SHP77 treated with DMSO at 0.1 percent for 48 hours (cell line): Measurements from ENCODE around the gene MLN.
A peak's percentile ranks its signal among the peaks of the same experiment; 100 is the strongest.

ENCODE experiments used
- DNase-seq: peaks from one replicate; lab custom pipeline; 2025; lab: John Stamatoyannopoulos, UW

The MLN gene

DNA sequence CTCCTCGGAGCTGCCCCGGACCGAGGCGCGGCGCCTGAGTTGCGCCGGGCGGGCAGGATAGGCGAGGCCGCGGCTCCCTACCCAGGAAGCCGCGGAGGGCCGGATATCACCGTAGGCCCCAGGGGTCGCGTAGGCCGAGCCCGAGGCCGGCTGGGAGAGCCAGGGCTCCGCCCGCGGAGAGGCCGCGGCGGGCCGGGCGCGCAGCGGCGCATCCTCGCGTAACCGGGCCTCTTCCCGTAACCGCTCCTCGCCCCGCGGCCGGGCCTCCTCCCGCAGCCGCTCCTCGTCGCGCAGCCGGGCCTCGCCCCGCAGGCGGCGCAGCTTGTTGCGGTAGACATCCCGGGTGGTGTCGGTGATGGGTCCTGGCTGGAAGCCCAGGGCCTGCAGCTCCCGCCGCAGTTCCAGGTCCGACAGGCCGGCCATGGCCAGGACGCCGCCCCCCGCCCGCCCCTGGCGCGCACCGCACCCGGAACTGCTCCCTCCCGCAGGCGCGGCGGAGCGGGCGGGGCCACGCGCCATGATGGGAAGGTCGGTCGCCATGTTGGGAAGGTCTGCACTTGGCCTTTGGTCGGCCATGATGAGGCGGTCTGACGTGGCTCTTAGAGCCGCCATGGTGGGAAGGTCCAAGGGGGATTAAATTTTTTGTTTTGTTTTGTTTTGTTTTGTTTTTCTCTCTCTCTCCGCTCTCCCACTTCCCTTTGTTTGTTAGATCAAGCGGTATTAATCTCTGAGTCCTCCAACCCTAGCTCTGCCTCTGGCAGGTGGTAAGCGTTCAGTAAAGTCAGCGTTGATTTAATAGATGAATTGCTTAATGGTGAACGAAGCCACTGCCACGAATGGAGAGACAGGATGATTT lies 14.9 kb downstream of the MLN start, which contains the start of gene LEMD2:
Gene LEMD2 (minus strand): TSS at position 437 of the 856 bp plus-strand sequence. CDS start 14 bp downstream, at position 423.
- peak; percentile 66 for DNase-seq

DNA sequence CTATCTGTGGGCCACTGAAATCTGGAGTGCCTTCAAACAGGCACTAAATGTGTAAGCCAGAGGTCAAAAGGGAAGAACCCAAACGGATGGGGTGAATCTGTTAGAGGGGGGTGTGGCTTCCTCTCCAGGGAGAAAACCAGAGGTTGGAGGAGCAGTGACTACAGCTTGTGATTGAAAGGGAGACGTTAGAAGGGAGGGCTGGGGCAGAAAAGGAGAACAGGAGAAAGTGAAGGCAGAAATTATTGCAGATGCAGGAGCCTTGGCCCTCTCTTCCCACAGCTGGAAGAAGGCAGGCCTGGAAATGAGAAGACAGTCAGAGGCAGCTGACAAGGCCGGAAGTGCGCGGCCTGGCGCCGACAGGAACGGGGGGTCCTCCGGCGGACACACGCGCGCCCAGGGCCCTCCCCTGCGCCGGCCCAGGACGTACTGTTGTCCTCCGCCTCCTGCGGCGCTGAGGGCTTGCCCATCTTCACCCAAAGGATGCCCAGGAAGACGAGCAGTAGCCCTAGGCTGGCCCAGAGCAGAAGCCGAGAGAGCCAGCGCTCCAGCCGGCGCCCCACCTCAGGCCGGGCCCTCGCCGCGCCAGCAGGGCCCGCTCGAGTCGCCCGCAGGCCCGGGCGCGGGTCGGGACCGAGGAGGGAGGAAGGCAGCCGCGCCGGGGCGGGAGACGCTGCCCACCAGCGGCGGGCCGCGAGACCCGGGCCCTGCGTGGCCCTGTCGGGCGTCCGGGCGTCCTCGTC lies 15.7 kb downstream of the MLN start:
- peak; percentile 6 for DNase-seq

DNA sequence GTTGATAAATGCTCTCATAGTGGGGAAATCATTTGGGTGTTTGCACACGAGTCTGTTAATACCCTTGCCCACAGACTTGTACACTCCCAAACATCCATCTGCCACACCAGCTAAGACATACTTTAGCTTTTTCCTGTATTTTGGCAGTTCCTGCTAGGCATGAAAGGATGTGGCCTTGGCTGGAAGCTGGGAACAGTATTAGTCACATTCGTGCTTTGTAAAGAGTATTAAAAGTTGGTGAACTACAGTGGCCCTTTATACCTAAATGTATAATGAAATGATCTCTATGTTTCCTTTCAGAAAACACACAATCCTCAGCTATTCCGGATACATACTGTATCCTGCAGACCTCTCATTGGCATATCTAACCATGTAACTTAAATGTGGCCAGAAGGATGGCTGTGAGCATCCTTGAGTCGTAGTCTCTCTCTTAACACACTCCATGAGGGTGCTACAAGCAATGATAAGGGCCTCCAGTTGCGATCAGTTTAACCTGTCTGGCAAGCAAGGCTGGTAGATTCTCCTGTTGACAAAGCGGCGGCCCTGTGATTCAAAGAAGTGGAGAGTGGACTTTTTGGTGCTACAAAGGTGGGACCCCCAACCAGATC lies 16.4 kb downstream of the MLN start:
- no peak for DNase-seq

DNA sequence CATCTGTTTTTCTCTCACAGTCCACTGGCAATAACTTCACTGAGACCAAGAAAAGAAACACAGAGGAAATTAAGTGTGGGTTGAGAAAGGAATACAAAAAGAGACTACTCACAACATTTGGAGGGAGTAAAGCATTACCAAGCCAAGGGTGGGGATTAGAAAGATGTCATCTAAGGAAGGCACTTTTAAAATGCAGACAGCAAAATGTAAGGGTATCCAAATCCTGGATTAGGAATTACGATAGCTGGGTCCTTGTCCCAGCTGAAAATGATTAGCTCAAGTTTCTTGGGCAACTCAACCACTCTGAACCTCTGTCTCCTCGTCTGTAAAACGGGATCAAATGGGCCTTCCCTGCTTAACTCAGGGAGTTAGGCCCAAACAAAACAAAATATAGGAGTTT lies 17.1 kb downstream of the MLN start:
- no peak for DNase-seq

DNA sequence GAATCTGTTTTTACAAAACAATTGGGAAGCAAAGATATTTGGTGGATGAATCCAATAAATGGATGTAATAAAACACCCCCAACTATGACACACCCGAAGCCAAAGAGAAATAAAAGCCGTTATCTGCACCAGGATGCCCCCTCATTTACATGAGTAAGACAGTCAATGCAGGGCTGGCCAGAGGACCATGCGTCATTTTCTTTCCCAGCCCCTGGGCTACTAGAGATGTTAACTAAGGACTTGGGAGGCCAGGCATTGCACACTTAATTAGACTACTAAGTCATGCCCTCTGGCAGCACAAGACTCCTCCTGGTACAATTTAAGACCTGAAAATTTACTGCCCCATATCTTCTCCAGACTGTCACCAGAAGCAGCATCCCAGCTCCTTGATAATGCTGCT lies 18.0 kb downstream of the MLN start:
- DNase-seq, result no peak

DNA sequence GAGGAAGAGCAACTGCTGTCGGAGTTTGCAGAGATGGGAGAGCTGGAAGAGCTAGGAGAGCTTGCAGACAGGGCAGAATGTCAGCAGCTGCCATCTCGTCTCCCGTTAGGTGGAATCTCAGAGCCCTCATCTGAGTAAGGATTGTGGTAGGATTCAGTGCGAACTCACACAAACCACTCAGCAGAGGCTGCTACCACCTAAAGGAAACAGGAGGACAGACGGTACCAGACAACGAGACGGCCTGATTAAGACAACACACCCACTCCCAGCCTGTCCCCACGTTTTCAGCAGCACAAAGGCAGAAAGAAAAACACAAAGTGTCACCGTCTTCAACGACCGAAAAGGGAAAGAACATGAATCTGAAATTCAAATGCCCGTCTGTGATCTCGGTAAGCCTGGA lies 19.0 kb downstream of the MLN start:
- no peak for DNase-seq

DNA sequence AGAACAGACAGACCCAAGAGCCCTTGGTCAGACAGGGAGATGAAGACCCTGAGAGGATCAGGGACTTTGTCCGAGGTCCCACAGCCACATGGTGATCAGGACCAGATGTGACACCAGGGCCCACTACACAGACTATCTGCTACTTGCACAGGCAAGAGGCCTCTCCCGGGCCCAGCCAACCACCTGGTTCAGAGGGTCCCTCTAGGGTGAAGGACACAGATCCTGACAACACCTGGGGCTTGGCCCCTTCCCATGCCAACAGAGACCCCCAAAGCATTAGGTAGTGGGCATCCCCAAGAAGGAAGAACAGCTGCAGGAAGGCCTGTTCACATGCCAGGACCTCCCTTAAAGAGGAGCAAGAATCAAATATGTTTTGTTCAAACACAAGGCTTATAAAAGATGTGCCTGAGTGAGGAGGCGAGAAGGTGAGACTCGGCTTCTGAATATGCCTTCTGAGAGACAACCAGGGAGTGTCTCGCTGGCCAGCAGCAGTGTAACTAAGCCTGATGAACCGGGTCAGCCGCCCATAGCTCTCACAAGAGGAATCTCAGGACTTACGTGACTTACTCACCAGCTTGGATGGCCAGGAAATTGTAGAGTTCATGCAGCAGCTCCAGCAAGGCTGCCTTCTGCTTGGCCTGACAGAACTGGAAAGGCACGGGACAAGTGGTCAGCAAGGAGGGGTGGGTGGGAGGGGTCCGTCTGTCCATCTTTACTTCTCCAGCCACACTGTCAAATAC lies 19.9 kb downstream of the MLN start:
- no peak for DNase-seq

DNA sequence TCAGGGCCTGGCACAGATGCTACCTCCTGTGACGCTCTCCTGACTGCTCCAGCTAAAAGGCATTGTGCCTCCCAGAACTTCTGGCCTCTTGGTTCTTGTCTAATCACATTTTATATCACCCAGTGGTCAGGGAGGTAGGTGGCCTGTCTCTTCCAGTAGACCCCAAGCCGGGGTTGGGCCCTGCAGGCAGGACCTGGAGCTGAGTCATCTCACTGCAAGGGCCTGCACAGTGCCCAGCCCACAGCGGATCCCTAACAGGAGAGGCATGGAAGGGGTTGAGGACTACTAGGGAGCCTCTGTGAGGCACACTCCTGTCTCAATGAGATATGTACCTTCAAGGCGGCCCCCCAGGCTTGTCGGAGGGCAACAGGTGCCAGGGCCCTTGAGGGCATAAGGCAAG lies 21.2 kb downstream of the MLN start:
- DNase-seq, result no peak

DNA sequence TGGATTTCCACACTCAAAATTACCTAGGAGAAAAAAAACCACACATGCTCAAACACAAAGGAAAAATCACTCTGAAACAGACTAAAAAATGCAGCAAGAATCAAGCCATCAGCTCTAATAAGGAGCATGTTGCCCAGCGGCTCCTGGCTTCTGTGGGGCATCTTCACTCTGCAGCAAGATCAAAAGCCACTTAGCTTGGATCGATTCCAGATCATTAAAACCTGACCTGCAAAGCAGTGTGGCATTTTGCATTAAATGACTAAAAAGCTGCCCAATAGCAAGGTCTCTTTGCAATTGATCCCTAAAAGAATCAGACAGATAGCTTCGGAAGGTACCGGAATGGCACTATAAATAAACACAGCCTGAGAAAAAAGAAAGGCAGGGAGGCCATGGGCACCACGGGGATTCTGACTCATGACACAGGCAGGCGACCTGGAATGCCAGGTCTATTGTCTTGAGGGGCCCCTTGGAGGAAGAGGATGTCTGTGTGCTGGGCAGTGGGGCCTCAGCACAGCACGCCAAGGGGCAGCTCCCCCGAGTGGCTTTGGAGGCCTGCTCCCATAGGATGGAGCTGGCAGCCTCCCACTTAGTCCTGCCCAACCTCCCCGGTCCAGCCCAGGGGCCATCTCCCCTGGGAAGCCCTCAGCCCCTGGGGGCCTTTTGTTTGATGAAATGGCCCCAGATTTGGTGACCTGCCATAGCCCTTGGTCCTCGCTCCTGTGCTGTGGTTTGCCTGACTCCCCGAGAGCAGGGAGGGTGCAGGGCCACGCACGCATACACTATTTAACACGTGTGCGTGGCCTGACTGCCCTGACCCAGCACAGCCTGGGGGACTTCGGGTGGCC lies 22.4 kb downstream of the MLN start:
- DNase-seq, result no peak

DNA sequence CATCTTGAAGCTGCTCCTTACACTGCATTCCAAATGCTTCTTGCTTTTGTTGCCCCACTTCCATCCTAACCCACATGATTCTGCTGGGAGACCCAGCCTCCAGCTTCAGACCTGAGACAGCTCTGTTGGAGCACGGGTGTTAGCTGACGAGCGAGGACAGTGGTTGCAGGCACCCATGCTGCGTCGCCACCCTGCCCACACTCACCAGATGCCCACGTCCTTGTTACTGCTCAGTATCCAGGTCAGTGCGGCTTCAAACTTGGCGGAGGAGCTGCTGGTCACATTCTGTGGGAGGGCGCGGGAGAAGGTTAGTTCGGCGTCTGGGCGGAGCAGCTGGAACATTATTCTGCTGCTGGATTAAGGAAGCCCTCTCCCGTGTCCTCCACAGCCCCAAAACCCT lies 23.9 kb downstream of the MLN start:
- no peak for DNase-seq

DNA sequence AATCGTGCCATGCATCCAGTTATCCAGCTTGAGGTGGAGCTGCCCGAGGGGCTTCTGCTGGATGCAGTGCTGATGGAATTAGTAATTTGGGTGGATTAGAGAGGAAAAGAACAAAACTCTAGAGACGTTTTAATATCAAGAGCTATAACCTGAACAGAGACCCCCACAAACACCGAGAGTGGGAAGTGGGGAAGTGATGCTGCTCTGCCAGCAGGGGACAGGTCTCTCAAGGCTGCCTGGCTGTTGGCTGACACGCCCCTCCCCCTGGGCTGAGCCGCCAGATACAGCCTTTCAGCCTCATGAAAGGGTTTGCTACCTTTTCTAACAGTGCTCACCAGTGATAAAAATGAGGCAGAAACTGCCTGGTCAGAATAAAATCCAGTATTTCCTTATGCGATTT lies 24.5 kb downstream of the MLN start:
- DNase-seq, result no peak

DNA sequence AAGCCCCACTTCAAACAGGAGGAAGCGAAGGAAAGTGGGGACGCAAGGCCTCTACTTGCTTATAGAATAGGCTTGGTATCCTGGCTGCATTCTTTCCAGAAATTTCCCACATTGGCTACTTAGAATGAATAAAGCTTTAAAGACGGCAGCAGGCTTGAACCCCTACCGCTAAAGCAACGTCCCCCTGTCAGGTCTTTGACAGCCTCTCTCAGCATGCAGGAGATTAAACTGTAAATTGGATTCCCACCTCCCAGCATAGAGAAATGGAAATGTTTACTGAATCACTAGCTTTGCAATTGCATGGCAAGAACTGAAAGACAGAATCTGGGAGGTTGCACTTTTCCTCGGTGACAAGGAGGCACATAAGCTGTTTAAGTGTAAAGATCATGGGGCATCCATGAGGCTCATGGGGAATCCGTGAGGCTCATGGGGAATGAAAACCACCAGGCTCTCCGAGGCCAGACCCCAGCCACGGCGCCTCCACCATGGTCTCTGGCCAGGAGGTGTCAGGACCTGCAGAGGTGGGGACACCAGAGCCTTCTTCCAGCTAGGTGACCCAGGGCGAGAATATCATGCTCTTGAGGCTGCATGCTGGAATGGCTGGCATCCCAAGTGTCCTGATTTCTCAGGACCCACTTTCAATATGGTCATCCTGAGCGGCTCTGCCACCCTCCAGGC lies 25.2 kb downstream of the MLN start:
- DNase-seq, result no peak

DNA sequence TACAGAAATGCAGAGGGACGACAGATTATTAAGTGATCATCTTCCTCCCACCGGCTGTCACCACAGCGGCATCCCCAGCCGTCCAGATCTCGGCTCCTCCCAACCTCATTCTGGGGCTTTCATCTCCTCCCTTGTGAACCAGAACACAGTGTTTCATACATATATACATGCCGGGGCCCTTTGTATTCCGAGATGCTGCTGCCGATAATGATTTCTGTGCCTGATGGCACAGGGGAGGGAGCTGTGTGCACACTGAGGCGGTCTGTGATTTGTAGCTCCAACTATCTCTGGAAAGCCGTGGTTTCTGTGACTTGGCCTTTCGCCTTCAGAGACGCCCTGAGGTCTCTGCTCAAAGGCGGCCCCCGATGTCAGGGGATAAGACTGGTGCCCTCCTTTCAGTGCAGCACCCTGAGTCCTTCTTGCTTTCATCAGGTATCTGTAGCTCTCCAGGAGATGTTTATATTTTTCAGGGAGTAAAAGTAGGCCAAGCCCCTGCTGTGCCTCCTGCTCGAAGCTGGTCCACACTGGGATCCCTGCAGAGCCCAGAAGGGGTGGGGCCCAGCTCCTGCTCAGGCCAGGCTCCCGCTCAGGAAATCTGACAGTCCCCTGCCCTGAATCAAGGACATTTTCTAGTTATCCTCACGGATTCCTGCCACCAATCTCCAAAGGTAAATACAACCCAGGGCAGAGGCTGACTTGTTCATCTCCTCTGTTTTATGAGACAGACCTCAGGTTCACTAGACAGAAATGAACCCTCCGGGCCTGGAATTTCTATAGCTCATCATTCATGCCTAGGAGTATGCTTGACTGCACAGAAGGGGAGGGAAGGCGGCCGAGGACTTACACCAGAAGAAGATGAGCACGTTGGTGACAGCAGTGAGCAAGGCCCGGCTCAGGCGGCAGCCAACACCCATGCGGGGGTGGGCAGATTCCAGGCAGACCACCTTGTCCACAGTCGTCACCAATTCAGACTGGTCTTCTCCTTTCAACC lies 26.1 kb downstream of the MLN start:
- DNase-seq, result no peak

DNA sequence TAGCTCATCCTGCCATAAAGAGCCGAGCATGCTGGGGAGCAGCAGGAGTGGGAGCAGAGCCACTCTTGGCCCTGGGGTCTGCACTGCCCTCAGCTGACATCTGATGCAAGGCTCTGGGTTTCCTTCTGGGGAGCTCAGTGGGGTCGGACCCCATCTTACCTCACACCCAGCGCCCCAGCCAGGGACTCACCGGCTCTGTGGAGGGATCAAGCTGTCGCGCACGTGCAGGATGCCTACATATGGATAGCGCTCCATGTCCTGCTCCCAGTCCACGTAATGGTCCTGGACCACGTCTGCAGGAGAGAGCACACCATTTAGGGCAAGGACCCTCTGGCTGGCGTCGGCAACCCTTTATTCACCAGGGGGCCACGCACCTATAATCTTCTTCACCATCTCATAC lies 27.0 kb downstream of the MLN start:
- DNase-seq, result no peak

DNA sequence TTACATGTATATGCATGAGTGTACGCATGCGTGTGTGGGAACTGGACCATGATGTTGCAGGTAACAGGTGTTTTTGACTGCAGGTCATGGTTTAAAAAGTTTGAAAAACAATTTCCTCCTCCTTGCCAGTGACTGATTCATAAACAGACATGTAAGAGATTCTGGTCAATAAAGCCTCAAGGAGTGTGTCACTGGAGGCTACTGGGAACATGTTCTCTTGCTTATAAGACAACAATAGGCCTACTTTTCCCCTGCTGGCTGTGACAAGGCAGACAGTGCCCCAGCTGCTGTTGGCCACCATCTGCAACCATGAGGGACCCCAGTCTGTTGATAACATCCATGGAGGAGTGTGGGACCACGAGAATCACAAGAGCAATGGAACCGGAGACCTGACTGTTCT lies 27.6 kb downstream of the MLN start:
- no peak for DNase-seq

DNA sequence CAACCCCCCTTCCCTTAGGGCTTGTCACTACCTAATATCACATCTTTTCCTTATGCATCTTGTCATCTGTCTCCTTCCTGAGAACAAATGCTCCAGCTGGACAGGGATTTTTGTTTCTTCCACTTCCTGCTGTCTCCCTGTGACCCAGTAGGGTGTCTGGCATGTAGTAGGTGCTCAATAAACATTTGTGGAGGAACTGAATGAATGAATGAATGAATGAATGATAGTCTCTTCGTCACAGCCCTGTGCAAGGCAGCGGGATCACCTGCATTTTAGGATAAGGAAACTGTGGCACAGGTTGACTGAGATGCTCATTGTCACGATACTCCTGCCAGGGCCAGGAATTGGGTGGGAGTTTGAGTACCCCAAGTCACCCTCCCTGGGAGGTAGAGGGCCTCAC lies 29.0 kb downstream of the MLN start:
- DNase-seq, result no peak

DNA sequence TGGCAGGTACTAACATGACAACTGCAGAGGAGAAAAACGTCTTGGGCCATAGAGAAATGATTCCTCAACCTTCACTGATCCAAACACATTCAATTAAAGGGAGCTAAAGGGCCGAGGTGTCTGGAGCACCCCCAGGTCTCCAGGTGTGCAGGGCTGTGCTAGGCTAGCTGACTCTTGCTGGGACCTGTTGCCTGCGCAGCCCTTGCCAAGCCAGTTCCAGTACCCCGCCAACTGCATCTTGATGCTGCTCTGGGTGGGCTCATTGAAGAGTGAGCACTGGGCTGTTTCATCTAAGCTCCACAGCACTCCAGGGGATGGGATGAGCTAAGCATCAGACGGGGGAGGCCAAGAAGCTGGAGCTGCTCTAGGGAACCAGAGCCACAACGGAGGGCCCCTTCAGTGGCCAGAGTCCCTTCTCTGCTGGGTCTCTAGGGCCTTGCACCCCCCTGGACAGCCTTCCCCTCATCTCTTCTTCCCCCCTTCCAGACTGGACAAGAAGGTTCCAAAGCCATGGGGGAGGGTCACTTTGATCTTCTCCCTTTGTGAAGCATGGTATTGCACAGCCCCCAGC lies 30.8 kb downstream of the MLN start:
- DNase-seq, result no peak

DNA sequence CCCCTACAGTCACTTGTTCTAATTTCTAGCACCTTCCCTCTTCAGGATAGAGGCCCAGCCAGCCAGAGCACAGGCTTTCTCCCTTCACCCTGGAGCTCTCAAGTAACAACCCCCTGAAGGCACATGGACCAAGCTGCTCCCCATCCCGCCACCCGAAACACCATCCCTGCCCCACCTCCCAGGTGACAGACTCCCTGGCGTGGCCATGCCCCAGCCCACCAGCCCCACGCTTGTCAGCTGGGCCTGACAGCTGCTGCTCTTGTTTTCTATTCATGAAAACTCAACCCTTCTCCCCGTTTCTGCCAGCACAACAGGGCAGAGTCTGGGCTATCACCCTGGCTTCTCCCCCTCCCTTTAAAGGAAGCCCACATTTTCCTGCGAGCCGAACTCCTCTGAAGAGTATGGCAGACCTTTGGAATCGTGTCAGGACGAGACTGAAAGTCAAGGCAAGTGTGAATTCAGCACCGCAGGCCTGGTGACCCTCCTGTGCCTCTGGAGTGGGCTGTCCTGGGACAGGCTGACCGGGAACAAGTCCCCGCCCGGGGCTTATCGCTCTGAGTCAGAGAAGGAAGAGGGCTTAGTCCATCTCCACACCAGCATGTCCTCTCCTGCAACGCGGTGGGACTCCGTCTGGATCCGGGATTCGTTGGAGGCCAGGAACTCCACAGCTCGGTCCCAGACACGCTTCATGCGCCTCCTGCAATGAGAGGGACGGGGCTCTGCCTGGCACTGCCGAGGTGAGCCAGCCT lies 31.5 kb downstream of the MLN start:
- DNase-seq, result no peak
